GM19099 (cell line): ENCODE results near the gene DTYMK.

ENCODE experiments used
- POLR2A ChIP-seq: IDR thresholded peaks from 3 replicates; pipeline ENCODE4 v1.6.1; 2011; ENCODE audit warnings: low read depth; ENCODE audit not compliant: insufficient read length; ENCODE audit errors: extremely low read depth

Gene DTYMK, protein sequence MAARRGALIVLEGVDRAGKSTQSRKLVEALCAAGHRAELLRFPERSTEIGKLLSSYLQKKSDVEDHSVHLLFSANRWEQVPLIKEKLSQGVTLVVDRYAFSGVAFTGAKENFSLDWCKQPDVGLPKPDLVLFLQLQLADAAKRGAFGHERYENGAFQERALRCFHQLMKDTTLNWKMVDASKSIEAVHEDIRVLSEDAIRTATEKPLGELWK

DNA sequence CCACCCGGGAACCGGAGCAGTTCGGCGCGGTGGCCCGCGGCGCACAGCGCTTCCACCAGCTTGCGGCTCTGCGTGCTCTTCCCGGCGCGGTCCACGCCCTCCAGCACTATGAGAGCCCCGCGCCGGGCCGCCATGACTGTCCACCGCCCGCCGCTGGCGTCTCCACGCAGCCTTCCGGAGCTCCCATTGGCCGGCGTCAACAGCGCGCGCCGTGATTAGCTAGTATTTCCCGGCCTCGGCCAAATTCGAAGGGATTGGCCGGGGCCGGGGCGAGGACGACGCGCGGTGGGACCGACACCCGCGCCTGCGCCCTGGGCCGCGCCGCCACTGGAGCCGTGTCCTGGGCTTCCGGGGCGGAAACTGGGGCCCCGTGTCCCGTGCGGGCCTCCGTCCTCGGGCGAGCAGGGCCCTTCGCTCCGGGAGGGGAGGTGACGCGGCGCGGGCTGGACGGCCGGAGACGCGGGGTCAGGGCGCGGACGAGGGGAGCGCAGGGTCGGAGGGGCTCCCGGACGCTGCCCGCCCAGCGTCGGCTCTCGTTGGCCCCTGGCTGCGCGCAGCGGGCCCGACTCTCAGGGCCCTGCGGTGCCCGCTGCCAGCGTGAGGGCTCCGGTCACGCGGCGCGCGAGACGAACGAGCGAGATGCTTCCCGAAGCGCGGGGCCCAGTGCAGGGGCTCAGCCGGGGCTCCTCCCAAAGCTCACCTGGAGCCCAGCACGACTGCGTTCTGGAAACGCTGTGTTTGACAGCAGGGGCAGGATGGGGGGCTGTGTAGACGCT is at the start of gene DTYMK:
Gene DTYMK (minus strand): TSS at position 166 of the 776 bp plus-strand sequence. CDS start 32 bp downstream, at position 134.
- peak; percentile 89 for TF ChIP-seq POLR2A

DNA sequence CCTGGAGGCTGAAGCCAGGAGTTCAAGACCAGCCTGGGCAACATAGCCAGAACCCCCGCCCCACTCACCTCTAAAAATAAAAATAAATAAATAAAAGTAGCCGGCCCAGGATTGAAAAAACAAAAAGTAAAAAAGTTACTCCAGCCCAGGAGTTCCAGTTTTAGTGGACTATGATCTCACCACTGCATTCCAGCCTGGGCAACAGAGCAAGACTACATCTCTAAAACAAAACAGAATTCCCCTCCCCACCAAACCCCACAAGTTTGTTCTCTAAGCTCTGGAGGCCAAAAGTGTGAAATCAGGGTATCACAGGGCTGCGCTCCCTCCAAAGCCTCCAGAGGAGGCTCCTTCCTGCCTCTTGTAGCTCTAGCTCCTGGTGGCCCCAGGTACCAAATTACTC is 49.5 kb upstream of the DTYMK start:
- no peak for TF ChIP-seq POLR2A

DNA sequence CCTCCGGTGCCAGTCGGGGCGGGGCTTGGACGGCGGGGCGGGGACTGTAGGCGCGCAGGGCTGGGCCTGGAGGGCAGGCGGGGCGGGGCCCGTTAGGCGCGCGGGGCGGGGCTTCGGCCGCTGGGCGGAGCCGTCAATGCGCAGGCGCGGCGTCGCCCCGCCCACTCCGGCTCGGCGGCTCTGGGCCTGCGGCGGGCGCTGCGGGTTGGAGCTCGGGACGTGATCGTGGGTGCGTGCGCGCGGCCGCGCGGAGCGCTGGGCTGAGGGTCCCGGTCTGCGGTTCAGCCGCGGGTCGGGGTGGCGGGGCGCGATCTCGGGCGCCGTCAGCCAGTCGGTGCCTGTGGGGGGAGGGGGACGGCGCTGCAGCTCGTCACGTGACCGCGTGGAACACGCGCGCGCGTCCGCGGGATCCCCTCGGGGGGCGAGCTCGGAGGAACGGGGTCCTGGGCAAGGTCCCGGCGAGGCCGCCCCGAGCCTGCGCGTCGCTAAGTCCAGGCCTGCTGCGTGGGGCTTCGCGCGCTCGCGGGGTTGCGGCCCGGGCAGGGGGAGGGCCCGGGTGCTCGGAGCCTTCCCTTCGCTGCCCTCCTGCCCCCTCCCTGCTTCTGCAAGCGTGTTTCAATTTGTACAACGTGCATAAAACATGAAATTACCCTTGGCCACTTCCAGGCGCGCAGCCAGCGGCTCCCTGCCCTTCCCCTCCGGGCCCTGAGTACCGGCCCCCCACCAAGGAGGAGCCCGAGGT is 48.0 kb upstream of the DTYMK start, which contains the start of gene D2HGDH:
Gene D2HGDH (plus strand): TSS at position 164 of the 742 bp plus-strand sequence. CDS start 595 bp downstream, outside the sequence.
- TF ChIP-seq POLR2A = peak; percentile 88

DNA sequence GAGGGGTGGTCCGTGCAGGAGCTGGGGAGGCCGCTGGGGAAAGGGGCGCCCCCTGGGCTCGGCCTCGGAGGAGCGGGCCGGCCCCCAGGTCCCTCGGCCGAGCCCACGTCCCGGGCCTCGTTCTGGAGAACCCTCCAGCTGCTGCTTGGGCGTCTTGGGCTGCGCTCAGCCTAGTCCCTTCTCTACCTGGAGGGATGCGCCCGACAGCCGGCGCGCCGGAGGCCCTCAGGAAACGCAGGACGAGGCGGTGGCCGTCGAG is 47.5 kb upstream of the DTYMK start:
- TF ChIP-seq POLR2A = no peak

DNA sequence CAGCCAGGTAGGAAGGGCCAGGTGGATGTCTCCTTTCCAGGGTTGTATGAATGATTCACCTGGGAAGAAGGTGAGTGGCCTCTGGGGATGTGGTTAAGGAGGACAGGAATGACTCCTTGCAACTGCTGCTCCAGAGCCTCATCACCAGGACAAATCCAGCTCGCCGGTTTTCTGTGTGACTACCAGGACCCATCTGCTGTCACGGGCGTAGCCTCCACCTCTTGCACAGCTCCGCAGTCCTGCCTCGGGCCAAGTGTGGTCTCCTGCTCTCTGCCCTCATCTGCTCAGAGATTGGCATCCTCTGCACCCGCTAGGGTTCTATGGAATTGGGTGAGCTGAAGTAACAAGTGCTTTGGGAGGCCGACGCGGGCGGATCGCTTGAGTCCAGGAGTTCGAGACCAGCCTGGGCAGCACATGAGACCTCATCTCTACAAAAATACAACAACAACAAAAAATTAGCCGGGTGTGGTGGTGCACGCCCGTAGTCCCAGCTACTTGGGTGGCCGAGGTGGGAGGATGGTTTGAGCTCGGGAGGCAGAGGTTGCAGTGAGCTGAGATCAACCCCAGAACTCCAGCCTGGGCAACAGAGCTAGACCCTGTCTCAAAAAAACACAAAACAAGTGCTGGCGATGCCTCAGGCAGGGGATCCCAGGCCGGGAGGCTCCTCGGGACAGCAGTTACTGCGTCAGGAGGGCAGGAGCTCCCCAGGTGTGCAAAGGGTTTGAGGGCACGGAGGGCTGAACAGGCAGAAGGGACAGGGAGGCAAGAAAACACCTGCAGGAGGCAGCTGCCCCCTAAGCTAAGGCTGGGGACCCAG is 47.0 kb upstream of the DTYMK start:
- no peak for TF ChIP-seq POLR2A

DNA sequence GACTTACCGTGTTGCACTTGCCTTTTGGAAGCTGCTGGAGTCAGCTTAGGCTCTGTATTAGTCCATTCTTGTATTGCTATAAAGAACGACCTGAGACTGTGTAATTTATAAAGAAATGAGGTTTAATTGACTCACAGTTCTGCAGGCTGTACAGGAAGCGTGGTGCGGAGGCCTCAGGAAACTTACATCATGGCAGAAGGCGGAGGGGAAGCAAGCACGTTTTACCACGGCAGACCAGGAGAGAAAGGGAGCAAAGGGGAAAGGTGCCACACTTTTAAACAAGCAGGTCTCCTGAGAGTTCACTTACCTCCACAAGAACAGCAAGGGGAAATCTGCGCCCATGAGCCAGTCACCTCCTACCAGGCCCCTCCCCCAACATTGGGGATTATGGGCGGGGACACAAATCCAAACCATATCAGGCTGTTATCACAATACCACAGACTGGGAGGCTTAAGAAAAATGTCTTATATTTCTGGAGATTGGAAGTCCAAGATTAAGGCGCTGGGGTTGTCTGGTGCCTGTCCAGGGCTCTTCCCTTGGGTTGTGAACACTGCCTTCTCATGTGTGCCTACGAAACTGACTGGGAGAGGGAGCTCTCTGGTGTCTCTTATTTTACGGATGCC is 44.2 kb upstream of the DTYMK start:
- no peak for TF ChIP-seq POLR2A

DNA sequence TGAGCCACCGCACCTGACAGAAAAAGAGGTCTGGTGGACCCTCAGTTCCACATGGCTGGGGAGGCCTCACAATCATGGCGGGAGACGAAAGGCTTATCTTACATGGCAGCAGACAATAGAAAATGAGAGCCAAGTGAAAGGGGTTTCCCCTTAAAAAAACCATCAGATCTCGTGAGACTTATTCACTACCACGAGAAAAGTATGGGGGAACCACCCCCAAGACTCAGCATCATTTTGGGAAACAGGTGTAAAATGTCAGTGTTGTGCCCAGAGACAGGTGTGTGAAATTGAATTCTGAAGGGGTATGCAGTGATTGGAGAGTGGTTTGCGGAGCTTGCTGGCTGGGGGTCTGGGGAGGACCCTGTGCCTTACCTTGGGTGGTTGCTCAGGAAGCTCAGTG is 43.3 kb upstream of the DTYMK start:
- no peak for TF ChIP-seq POLR2A

DNA sequence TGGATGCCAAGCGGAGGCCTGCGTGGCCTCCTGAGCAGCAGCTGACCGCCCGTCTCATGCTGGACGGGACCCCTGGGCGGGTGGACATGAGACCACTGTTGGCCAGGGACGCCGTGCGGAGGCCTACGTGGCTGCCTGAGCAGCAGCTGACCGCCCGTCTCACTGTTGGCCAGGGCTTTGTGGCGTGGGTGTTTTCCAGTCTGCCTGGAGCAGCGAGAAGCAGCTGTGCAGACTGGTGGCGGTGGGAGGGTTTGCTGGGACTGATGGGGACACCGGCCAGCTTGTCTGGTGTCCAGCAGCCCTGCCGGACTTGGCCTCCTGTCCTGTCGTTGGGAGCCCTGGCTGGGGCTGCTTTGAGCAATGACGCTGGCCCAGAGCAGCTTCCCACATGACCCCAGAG is 42.0 kb upstream of the DTYMK start:
- no peak for TF ChIP-seq POLR2A

DNA sequence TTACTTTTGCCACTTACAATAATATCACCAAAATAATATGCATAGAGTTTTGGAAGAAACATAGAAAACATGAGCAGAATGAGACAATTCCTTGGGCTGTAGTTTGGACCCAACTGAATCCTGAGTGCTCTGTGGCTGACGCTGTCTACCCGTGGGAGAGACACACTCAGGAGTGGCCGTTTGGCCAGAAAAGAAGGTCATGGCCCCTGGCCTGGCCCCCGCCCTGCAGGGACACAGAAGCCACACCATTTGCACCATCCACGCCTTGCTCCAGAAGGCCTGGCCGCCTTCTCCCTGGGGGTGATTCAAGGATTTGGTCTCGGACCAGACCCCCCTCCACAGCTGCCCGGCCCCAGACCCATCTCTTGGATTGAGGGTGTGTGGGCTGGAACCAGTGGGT is 41.4 kb upstream of the DTYMK start:
- no peak for TF ChIP-seq POLR2A

DNA sequence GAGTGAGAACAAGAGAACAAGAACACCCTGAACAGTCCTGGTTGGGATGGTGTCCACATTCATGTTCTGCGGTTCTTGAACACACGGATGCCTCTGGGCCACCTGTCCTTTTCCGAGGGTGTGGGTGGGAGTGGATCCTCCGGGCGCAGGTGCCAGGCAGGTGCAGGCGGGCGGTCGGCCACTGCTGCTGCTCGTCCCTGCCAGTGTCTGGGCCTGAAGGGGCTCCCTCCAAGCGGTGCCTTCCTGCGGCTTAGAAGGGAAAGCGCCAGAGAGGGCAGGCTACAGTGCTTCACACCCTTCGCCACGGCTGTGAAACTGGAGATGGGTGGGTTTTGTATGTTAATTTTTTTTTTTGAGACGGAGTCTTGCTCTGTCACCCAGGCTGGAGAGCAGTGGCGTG is 39.8 kb upstream of the DTYMK start:
- TF ChIP-seq POLR2A = no peak

DNA sequence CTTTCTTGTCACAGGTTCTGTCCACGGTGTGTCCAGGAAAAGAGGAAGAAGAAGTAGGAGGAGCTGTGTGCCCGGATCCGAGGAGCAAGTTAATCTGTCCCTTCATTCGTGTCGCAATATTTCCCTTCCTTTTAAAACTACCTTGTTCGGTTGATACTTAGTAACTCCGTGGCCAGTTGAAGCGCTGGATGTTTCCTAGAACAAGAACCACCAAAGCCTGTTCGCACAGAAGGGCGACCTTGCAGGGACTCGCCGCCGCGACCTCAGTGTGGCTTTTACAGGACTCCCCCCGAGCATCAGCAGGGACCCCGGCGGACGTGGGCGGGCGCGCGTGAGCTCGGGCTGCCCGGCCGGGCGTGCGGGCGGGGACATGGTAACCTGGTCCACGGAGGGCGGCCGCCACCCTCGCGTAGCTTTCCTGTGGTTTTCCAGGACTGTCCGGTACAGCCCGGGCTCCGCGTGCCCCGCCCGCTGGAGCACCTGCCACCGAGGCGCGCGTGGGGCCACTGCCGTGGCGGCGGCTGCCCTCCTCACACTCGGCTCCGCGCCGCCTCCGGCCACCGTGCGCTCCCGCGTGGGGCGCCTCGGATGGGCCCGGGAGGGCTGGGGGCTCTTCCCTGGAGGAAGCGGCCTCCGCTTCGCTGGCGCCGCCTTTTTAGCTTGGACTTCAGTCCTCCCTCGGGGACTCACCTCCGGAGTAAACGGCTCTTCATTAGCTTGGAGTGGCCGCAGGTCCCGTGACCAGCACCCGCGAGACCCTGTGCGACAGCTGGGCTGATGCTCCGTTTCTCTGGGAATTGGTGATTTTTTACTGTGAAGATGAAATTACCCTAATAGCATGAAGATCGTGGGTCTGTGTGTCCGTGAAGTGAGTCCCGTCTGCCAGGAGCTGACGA is 38.6 kb upstream of the DTYMK start:
- no peak for TF ChIP-seq POLR2A

DNA sequence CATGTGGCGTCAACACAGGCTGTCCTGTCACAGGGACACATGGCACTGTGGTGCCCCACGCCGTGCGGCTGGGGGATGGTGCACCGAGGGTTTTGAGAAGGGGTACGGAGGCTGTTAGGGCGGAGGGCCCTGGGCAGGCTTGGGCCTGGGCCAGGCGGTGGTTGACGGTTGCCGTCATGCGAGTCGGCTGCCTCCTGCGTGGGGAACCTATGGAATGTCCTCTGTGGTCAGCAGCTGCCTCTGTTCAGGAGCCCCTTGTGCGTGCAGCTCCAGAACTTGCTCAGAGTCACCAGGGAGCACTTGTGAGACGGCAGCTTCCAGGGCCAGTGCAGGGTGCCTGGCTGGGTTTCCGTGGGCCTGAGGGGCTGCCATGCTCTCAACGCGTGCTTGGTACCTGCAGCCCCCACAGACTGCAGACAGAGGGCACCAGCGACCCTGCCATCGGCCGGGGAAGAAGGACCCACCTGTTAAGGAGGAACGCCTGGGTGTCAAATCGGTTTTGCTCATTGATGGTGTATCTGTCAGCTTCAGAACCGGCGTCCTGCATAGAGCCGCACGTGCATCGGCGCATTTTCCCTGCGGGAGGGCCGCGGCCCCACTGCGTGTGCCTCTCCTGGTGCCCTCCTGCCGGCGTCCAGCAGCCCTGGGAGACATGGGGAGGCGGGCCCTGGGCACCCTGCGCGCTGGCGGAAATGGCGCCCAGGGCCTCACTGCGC is 37.8 kb upstream of the DTYMK start:
- TF ChIP-seq POLR2A = no peak

DNA sequence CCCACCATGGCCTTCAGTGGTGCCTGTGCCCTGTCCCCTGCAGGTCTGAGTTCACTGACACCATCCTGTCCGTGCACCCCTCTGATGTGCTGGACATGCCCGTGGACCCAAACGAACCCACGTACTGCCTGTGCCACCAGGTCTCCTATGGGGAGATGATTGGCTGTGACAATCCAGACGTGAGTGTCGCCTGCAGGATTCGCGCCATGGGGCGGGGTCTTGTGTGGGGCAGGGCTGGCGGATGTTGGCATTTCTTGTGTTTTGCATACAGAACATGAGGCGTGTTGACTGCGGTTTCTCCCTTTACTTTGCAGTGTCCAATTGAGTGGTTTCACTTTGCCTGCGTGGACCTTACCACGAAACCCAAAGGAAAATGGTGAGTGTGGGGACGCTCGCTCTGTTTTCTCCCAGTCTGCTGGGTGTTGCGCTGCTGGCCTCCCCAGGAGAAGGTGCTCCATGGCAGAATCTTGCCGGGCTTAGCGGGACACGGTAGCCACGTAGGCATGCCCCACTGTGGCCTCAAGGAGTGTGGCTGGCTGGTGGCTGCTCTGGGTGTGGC is 36.4 kb upstream of the DTYMK start:
- TF ChIP-seq POLR2A = no peak
